GM21723 (cell line): Measurements from ENCODE around the gene PIP5K1B.
"Not testable (repeated sequence)": the region's sequence is repeated elsewhere in the genome, so short reads cannot be mapped to it uniquely, and the experiment has no call there.

Source experiments
- ATAC-seq: cut with Tn5 transposase; IDR thresholded peaks from one replicate; pipeline ENCODE4 v1.9.1; 2021; ENCODE audit warnings: mild to moderate bottlenecking, moderate library complexity; ENCODE audit not compliant: unreplicated experiment

The PIP5K1B gene

GRCh38 chr9:68704814-68705530 lies at the start of gene PIP5K1B:
Gene PIP5K1B (plus strand): TSS chr9:68705240. CDS start chr9:68822615, 117,375 bp downstream.
- ATAC-seq: peak; percentile 78

- ATAC-seq: no peak
Measured at GRCh38 chr9:68664036-68664435, 41.0 kb upstream of the PIP5K1B start.

- ATAC-seq: no peak
Measured at GRCh38 chr9:68668127-68668526, 36.9 kb upstream of the PIP5K1B start.

DNA sequence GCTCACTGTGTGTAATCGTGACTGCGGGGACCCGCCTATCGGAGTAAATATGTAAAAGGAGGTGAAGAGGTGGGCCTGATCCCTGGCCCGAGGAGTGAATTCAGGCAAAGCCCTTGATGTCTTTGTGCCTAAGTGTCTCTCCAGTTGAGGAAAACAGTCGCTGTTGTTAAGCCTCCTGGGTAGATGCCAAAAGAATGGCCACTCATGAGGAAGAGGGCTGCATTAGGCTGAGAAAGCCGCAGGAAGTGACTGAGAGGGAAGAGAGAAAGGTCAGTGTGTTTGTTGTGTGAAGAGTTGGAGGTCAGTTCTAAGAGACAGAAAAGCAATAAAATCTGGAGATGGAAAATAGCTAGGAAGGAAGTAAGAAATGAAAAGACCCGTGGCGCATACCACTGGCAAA lies 35.8 kb upstream of the PIP5K1B start:
- no peak for ATAC-seq

GRCh38 chr9:68672215-68672614 lies 32.8 kb upstream of the PIP5K1B start:
- ATAC-seq: no peak

DNA sequence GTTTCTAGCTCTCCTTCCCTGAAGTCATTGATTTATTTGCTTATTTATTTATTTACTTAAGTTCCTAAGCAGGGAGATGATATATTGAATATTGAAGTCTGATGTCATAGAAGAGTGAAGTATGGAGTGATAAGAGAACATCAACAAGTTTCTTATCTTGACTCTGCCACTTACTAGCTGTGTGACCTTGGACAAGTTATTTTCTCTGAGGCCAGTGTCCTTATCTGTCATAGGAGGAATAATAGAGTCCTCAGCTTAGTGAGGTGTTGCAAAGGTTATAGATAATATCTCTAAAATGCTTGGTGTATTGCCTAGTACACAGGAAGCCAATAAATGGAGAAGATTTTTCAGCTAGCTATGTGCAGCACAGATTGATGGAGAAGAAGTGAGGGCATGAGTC lies 32.4 kb upstream of the PIP5K1B start:
- ATAC-seq: no peak

GRCh38 chr9:68678430-68678829 lies 26.6 kb upstream of the PIP5K1B start:
- ATAC-seq: no peak

DNA sequence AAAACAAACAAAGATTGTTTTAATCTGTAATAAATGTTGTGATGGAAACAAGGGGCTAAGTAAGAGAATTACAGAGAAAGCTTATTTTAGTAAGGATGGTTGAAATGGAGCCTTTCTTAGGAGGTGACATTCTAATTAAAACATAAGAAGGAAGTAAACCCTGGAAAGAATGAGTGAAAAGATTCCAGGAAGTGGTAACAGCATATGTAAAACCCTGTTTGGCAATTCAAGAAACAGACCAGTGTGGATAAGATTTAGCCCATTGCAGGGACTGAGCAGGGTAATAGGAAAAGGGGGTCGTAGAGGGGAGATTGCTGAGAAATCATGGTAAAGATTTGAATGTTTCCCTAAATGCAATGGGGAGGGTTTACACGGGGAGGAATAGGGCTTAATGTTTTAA lies 21.6 kb upstream of the PIP5K1B start:
- no peak for ATAC-seq

GRCh38 chr9:68685213-68685612 lies 19.8 kb upstream of the PIP5K1B start:
- no peak for ATAC-seq

GRCh38 chr9:68685770-68686169 lies 19.3 kb upstream of the PIP5K1B start:
- peak; percentile 85 for ATAC-seq

GRCh38 chr9:68690088-68690487 lies 15.0 kb upstream of the PIP5K1B start:
- no peak for ATAC-seq

DNA sequence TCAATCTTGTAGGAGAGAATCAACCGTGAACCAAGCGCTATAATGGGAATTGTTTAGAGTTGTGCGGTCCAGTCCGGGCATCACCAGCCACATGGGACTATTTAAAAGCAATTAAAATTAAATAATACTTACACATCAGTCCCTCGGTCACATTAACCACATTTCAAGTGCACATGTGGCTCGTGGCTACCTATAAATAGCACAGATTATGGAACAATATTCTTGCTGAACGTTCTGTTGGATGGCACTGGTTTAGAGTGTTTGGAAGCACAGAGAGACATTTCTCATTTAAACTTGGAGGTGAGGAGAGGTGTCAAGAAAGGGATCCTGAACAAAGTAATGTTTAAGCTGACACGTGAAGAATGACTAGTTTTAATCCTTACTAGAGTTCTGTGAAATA lies 12.5 kb upstream of the PIP5K1B start:
- ATAC-seq: no peak

DNA sequence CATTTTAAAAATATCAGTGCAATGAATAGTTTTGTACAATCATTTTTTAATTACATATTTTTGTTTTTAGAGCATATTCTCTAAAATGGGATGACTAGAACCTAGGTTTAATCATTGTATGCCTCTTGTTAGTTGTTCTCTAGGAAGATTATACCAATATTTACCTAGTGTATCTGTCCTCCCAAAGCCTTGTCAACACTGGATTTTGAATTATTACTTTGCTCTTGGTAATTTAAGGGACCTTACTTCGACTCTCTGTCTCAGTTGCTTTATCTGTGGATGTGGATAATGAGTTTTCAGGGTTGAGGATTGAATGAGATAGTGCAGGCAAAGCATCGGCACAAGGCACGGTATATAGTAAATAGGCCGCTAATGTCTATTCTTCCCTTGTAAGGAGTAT lies 10.9 kb upstream of the PIP5K1B start:
- no peak for ATAC-seq

- no peak for ATAC-seq
Measured at GRCh38 chr9:68697851-68698250, 7.2 kb upstream of the PIP5K1B start.

DNA sequence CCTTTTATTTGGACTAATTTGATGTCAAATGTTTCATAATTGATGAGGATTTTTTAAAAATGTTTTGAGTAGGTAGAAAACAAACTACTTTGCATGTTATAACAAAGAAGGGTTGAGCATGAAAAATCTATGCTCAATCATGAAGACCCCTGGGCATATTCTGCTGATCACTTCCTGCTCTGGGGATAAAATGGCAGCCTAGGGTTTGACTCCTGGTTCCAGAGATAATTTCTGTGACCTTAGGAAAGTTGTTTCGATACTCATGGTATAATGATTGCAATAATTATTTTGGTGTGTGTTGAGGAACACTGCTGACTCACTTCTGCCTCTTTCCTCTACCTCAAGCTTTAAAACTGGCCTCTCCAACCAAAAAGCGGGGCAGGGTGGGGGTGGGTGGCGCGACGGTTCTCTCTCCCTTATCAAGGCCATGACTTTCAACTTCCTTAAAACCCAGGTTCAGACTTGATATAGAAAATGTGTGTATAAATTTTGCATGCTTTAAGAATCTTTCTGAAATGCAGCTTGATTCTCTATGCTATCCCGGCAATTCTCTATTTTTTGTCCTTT lies 6.0 kb upstream of the PIP5K1B start:
- ATAC-seq: no peak

GRCh38 chr9:68699625-68700024 lies 5.4 kb upstream of the PIP5K1B start:
- not testable (repeated sequence) for ATAC-seq

- no peak for ATAC-seq
Measured at GRCh38 chr9:68702493-68702892, 2.5 kb upstream of the PIP5K1B start.

GRCh38 chr9:68703672-68704071 lies 1.4 kb upstream of the PIP5K1B start:
- ATAC-seq: no peak

GRCh38 chr9:68704498-68704813 lies 584 bp upstream of the PIP5K1B start:
- no peak for ATAC-seq

- ATAC-seq: peak; percentile 11
Measured at GRCh38 chr9:68705531-68706362, 707 bp downstream of the PIP5K1B start.

- ATAC-seq: peak; percentile 41
Measured at GRCh38 chr9:68706363-68707201, 1.5 kb downstream of the PIP5K1B start.
